Astrocyte (in vitro differentiated cells and primary cell): ENCODE measurements around the gene KLHL28. TPM values are rescaled to one million over a fixed set of nuclear protein-coding genes. Genes with fewer than 3 reads are reported as not detected.

ENCODE experiments used
- DNase-seq: peaks from one replicate; pipeline ENCODE4 v3.0.0-alpha.2; 2010; ENCODE audit warnings: low read depth
- FAIRE-seq: peaks from 2 replicates; lab custom pipeline; 2011; peaks lifted over from hg19 to GRCh38; lab: Jason Lieb, UNC
- H2AFZ ChIP-seq: 2 replicates; pipeline ENCODE4 v1.6.0; 2012; ENCODE audit warnings: low read depth, low read length, inconsistent platforms
- H3K27ac ChIP-seq: 2 replicates; pipeline ENCODE4 v1.5.1; 2011; ENCODE audit warnings: low read depth, low read length, inconsistent platforms
- H3K27me3 ChIP-seq: 2 replicates; pipeline ENCODE4 v1.6.0; 2011; ENCODE audit warnings: low read length, inconsistent platforms; ENCODE audit not compliant: insufficient read depth
- H3K36me3 ChIP-seq: 2 replicates; pipeline ENCODE4 v1.5.1; 2011; ENCODE audit warnings: low read length, inconsistent platforms; ENCODE audit not compliant: insufficient read depth
- H3K4me1 ChIP-seq: 2 replicates; pipeline ENCODE4 v1.5.1; 2011; ENCODE audit warnings: low read length, inconsistent platforms; ENCODE audit not compliant: insufficient read depth
- H3K4me2 ChIP-seq: 2 replicates; pipeline ENCODE4 v1.6.0; 2012; ENCODE audit warnings: low read length, inconsistent platforms
- H3K4me3 ChIP-seq: 2 replicates; pipeline ENCODE4 v1.5.1; 2011; ENCODE audit warnings: low read depth, mild to moderate bottlenecking, low read length, inconsistent platforms; ENCODE audit not compliant: insufficient read depth
- H3K79me2 ChIP-seq: 2 replicates; pipeline ENCODE4 v1.6.0; 2012; ENCODE audit warnings: mild to moderate bottlenecking, low read length, inconsistent platforms; ENCODE audit not compliant: insufficient read depth
- H3K9ac ChIP-seq: 2 replicates; pipeline ENCODE4 v1.6.0; 2012; ENCODE audit warnings: mild to moderate bottlenecking, low read length, inconsistent platforms
- H3K9me3 ChIP-seq: 2 replicates; pipeline ENCODE4 v1.5.1; 2012; ENCODE audit warnings: low read depth, mild to moderate bottlenecking, low read length, inconsistent platforms; ENCODE audit not compliant: insufficient read depth
- H4K20me1 ChIP-seq: 2 replicates; pipeline ENCODE4 v1.6.0; 2012; ENCODE audit warnings: low read length, inconsistent platforms; ENCODE audit not compliant: insufficient read depth
- H3K27ac Mint-ChIP-seq: one replicate; pipeline ENCODE4 v1.8.0; 2021; ENCODE audit warnings: mild to moderate bottlenecking, mixed read lengths; ENCODE audit not compliant: unreplicated experiment
- H3K27me3 Mint-ChIP-seq: one replicate; pipeline ENCODE4 v1.8.0; 2021; ENCODE audit warnings: low read depth, mixed read lengths; ENCODE audit not compliant: unreplicated experiment
- H3K36me3 Mint-ChIP-seq: one replicate; pipeline ENCODE4 v1.8.0; 2021; ENCODE audit warnings: low read depth, mixed read lengths; ENCODE audit not compliant: unreplicated experiment
- H3K4me1 Mint-ChIP-seq: one replicate; pipeline ENCODE4 v1.8.0; 2021; ENCODE audit warnings: low read depth, mixed read lengths; ENCODE audit not compliant: unreplicated experiment
- H3K4me3 Mint-ChIP-seq: one replicate; pipeline ENCODE4 v1.8.0; 2021; ENCODE audit warnings: mild to moderate bottlenecking, moderate library complexity, mixed read lengths; ENCODE audit not compliant: unreplicated experiment
- H3K9me3 Mint-ChIP-seq: one replicate; pipeline ENCODE4 v1.8.0; 2021; ENCODE audit warnings: mild to moderate bottlenecking, mixed read lengths; ENCODE audit not compliant: unreplicated experiment
- EZH2 ChIP-seq: IDR thresholded peaks from 2 replicates; pipeline ENCODE4 v1.6.1; 2012; ENCODE audit warnings: mild to moderate bottlenecking, low read length, inconsistent platforms; ENCODE audit not compliant: insufficient read depth
- total RNA-seq: library from RNA; stranded (reverse); gene quantifications from 2 replicates; pipeline ENCODE4 v1.2.1, GENCODE V29; 2021
- TF ChIP-seq, protein P1 (sequence below): IDR thresholded peaks from 2 replicates; pipeline ENCODE4 v1.5.1; 2011; ENCODE audit warnings: low read depth, mild to moderate bottlenecking, inconsistent platforms, low read length, moderate library complexity; ENCODE audit not compliant: insufficient read depth

Gene KLHL28
- total RNA-seq, 1 donor from 2014 or later: 21.2 TPM

DNA sequence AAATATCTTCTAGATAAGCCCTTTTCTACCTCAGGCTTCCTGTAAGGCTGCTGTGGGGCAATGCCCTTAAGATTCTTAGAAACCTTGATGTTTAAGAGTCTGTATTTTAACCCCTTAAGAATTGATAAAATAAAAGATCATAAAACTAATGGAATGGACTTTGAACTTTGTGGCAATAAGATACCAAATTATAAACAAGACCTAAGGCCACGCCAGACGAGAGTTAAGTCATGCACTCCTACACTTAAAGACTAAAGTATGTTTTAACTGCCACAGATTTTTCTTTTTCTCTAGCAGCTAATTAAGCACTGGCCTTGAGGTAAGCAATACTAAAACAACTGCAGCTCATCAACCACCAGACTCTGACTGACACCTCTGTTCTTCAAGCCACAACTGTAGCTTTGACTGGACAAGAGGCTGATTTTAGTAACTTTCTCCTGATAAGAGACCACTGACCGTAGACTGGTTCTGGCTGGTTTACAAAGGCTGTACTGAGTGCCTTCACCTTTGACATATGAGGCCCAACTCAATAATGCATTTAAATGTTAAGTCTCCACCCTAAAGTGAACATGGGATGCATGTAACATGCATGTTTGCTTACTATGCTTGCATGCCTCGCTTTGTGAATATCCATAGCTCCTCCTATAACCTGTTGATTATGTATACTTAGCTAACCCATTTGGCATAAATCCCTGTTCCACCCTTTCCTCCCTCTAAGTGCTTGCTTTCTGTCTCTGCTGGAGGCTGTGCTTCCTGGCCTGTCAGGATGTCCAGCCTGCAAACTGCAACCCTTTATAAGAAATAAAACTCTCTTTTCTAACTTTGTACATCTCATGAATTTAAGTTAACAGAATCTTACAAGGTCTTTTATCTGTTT is 71.9 kb downstream of the KLHL28 start:
- H3K27me3 ChIP-seq: no peaks in the 10 kb centered on the region
- Mint-ChIP-seq H3K36me3 (no peaks in the 10 kb centered on the region), H3K4me1 (peaks cover 10% of the 10 kb centered on the region), H3K9me3 (peaks cover 6% of the 10 kb centered on the region), H3K4me3 (no peak overlapping the region), H3K27ac (no peak overlapping the region), H3K27me3 (no peaks in the 10 kb centered on the region)
- DNase-seq: no peak
- no peak overlapping the region for H3K27ac ChIP-seq
- no peak overlapping the region for H3K4me3 ChIP-seq
- no peak for FAIRE-seq
- no peaks in the 10 kb centered on the region for H3K9me3 ChIP-seq
- no peaks in the 10 kb centered on the region for H3K79me2 ChIP-seq
- H3K9ac ChIP-seq: no peak overlapping the region
- H2AFZ ChIP-seq: no peak overlapping the region
- no peak for TF ChIP-seq EZH2
- TF ChIP-seq, protein P1, sequence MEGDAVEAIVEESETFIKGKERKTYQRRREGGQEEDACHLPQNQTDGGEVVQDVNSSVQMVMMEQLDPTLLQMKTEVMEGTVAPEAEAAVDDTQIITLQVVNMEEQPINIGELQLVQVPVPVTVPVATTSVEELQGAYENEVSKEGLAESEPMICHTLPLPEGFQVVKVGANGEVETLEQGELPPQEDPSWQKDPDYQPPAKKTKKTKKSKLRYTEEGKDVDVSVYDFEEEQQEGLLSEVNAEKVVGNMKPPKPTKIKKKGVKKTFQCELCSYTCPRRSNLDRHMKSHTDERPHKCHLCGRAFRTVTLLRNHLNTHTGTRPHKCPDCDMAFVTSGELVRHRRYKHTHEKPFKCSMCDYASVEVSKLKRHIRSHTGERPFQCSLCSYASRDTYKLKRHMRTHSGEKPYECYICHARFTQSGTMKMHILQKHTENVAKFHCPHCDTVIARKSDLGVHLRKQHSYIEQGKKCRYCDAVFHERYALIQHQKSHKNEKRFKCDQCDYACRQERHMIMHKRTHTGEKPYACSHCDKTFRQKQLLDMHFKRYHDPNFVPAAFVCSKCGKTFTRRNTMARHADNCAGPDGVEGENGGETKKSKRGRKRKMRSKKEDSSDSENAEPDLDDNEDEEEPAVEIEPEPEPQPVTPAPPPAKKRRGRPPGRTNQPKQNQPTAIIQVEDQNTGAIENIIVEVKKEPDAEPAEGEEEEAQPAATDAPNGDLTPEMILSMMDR: no peak
- H3K4me1 ChIP-seq: no peaks in the 10 kb centered on the region
- no peaks in the 10 kb centered on the region for H3K36me3 ChIP-seq
- no peaks in the 10 kb centered on the region for H4K20me1 ChIP-seq
- no peak overlapping the region for H3K4me2 ChIP-seq

DNA sequence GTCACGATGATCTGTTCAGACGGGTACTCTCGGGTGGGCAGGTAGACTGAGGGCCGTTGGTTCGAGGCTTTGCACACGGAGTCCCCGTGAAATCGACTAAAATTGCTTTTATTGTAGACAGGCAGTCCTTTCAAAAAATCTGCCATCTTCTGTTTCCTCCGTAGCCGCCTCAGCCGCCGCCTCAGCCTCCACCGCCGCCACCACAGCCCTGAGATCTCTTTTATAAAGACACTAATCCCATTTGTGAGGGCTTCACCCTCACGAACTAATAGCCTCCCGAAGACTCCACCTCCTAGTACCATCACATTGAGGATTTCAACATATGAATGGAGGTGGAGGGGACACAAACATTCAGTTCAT is 74.2 kb downstream of the KLHL28 start:
- Histone ChIP-seq H3K4me2 (no peak overlapping the region), H3K79me2 (no peaks in the 10 kb centered on the region), H3K27ac (no peak overlapping the region), H2AFZ (no peak overlapping the region), H3K9ac (no peak overlapping the region), H3K4me3 (no peak overlapping the region), H3K9me3 (no peaks in the 10 kb centered on the region), H3K4me1 (no peaks in the 10 kb centered on the region), H3K27me3 (no peaks in the 10 kb centered on the region), H4K20me1 (no peaks in the 10 kb centered on the region), H3K36me3 (no peaks in the 10 kb centered on the region)
- DNase-seq (no peak), FAIRE-seq (no peak)
- H3K27me3 Mint-ChIP-seq: no peaks in the 10 kb centered on the region
- no peak overlapping the region for H3K27ac Mint-ChIP-seq
- H3K9me3 Mint-ChIP-seq: peaks cover 12% of the 10 kb centered on the region
- peaks cover 10% of the 10 kb centered on the region for H3K4me1 Mint-ChIP-seq
- TF ChIP-seq EZH2: no peak
- TF ChIP-seq, protein P1: no peak
- H3K36me3 Mint-ChIP-seq: no peaks in the 10 kb centered on the region
- H3K4me3 Mint-ChIP-seq: no peak overlapping the region
